HG03521 (cell line): ENCODE measurements around the gene MYO1D.
A peak's percentile ranks its signal among the peaks of the same experiment; 100 is the strongest.

ENCODE experiments used
- ATAC-seq: cut with Tn5 transposase; IDR thresholded peaks from one replicate; pipeline ENCODE4 v1.9.1; 2021; ENCODE audit warnings: mild to moderate bottlenecking, moderate library complexity; ENCODE audit not compliant: unreplicated experiment

The MYO1D gene

DNA sequence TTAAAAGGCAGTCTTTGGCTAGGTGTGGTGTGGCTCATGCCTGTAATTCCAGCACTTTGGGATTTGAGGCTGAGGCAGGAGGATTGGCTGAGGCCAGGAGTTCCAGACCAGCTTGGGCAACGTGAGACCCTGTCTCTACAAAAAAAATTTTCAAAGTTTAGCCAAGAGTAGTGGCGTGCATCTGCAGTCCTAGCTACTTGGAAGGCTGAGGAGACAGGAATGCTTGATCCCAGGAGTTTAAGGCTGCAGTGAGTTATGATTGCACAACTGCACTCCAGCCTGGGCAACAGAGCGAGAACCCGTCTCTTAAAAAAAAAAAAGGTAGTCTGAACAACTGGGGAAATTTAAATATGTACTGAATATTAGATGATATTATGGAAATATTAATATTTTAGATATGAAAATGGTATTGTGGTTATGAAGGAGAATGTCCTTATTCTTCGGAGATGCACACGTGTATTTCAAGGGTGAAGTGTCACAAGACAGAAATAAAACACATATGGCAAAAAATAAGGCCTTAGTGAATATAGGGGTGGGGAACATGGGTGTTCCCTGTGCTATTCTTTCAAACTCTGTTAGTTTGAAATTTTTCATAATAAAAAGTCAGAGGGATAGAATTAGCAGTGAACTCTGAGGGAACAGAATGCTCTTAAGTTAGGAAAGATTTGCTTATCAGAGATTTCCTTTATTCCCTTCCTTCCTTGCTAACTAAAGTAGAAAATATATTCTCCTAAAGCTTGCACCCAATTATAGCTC is 245.4 kb downstream of the MYO1D start:
- ATAC-seq = no peak

DNA sequence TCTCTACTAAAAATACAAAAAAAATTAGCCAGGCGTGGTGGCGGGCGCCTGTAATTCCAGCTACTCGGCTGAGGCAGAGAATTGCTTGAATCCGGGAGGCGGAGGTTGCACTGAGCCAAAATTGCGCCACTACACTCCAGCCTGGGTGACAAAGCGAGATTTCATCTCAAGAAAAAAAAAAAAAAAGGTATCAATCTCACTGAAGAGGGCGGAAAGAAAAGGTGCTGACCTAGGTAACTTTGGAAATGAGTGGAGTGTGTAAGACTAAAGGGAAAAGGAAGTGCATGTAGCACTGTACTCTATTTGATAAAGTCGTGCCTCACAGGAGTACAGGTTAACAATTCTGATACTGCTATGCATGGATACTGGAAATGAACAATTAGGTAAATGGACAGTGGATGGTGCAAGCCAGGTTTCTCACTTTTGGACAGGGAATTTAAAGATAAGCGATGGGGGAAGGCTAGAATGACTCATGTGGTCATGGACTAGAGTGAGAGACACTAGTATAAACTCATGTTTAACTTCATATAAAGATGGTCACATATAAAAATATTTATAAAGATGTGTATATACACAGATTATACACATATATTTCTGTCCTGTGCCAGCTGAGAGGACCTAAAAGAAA is 247.2 kb downstream of the MYO1D start:
- no peak for ATAC-seq

DNA sequence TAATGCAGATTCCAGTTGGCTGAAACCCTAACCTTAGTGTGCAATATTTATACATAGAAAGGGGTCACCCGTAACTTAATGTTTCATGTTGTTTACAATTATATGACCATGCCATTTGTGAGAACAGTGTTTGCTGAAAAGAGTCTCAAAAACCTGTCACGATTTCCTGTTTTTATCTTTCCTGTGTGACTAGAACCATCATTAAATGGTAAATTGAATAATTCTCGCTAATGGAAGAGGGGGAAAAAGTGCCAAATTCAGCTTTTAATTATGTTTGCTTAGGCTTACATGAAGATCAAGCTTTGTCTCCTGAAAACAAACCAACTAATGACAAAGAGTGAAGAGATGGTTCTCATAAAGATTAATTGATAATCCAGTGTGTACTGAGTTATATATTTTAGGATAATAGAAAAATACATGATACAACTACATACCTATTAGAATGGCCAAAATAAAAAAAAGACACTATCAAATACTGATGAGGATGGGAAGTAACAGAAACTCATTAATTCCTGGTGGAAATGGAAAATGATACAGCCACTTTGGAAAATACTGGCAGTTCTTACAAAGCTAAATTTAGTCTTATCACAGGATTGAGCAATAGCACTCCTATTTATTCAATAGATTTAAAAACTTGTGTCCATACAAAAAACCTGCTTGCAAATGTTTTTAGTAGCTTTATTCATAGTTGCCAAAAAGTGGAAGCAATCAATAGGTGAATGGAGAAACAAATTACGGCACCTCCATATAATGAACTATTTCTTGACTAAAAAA is 248.5 kb downstream of the MYO1D start:
- no peak for ATAC-seq

DNA sequence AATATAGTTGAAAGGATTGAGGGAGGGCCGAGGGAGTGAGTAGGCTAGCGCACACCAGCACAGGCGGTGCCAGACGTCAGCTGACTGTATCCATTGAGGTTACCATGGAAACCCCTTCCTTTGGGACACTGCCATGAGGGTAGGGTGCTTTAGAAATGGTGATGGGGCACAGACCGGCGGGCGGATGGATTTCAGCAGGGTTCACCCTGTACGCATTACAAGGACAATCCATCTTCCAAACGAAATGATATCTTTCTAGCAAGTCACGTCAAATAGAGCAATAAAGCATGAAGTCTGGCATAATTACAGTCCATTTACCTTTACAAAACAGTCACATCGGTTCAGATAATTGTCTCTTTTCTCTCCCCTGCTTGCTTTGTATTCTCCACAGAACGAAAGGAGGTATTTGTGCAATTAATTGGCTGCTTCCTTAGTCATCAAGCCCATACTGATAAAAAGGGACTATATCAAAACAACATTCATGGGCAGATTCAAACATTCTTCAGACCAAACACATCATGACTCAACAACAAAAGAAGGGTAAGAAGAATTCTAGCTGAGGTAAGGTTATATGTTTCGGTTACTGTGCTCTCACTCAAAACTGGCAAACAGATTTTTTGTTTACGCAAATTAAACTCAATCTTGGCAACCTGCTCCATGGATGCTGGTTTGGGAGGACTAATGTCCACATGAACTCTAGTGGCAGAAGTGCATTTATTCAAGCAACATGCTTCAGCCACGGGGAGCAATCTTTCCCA is 249.5 kb downstream of the MYO1D start:
- ATAC-seq = no peak

GRCh38 chr17:32626379-32626791 is 250.5 kb downstream of the MYO1D start:
- ATAC-seq = no peak

DNA sequence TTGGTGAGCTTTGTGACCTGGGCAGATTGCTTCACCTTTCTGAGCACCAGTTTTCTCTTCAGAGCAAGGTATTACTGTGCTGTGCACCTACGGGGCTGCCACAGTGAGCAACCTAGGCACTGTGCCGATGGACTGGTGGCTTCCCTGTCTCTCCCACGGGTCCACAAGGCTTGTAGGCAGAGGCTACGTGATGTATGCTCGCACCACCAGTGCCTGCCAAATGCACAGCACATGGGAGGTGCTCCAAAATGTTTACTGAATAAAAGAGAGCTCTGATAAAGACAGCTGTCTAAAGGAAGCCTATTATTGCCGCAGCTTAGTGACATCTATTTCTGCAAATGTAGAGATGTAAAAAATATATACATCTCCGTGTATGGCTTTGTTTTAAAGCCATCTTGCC is 251.0 kb downstream of the MYO1D start:
- ATAC-seq = no peak

DNA sequence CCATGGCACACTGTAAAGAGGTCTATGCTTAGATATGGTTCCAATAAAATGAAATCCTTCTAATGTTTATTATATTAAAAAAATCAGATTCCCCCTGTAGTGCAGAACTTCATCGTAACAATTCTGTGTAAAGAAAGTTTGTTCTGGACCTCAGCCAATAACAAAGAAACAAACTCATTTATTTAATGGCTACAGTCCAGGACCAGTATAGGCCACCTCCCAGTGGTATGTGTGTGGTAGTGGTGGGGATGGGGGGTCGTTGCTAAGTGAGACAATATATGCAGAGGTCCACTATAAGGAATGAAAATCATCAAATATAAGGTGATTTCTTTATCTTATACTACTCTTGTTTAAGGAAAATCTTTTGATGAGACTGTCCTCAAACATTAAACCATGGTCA is 253.7 kb downstream of the MYO1D start:
- ATAC-seq = no peak

DNA sequence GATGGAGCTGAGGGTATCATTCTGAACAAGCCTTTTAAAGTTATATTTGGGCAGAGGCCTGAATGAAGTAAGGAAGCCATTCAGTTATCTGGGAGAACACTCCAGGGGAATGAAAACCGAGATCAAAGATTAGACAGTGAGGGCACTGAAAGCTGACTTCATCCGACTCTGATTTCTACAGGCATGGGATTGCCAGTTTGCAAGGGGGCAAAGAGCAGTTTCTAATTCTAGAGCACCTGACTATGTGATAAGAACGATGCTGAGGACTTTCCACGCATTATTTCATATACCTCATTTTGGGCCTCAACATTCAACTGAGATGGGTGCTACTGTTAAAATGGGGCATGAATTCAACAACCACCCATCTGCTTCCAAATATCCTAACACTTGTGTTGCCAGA is 254.4 kb downstream of the MYO1D start:
- no peak for ATAC-seq

DNA sequence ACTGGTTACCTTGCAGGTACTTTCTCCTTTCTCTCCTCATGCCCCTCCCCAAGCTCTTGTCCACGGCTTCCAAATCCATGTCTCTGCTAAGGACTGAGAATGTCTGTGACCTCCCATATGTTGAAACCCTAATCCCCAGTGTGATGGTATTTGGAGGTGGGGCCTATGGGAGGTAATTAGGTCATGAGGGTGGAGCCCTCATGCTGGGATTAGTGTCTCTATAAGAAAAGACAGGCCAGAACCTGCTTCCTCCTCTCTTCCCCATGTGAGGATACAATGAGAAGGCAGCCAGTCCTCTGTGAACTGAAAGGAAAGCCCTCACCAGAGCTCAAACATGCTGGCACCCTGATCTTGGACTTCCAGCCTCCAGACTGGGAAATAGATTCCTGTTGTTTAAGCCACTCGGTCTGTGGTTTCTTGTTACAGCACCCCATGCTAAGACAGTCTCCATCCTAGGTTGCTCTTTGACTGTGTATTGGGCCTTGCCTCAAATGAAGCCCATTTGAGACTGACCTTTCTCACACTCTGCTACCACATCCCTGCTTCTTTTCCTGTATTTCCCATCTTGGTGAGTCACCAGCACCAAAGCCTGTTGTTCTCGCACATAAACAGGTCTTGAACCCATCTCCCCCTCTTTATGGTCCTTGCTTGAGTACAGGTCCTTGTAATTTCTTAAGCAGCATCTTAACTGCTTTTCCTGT is 255.2 kb downstream of the MYO1D start:
- ATAC-seq = no peak

GRCh38 chr17:32615326-32615725 is 261.6 kb downstream of the MYO1D start:
- ATAC-seq = no peak

- no peak for ATAC-seq
These were observed 266.0 kb downstream of the MYO1D start for GRCh38 chr17:32610943-32611342.

GRCh38 chr17:32609884-32610650 is 266.9 kb downstream of the MYO1D start:
- no peak for ATAC-seq

GRCh38 chr17:32609085-32609484 is 267.8 kb downstream of the MYO1D start:
- no peak for ATAC-seq

- ATAC-seq = no peak
These were observed 268.7 kb downstream of the MYO1D start for GRCh38 chr17:32608267-32608666.

DNA sequence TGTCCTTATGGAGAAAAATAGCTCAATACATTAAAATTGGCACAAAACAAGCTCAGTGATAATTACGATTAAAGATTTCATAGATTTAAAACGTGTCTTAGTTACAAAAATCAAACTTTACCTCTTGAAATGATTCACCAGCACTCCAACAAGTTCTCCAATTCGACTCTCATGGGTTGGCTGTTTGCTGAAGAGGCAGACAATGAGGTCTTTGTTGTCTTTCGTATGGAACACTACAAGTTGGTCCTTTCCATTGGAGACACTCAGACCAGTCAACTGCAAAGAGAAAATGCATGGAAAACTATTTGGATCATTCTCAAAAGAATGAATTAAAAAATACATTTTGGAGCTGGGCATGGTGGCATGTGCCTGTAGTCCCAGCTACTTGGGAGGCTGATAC is 272.0 kb downstream of the MYO1D start:
- ATAC-seq = no peak

GRCh38 chr17:32602396-32602795 is 274.5 kb downstream of the MYO1D start:
- no peak for ATAC-seq

- no peak for ATAC-seq
These were observed 275.1 kb downstream of the MYO1D start for GRCh38 chr17:32601866-32602265.

DNA sequence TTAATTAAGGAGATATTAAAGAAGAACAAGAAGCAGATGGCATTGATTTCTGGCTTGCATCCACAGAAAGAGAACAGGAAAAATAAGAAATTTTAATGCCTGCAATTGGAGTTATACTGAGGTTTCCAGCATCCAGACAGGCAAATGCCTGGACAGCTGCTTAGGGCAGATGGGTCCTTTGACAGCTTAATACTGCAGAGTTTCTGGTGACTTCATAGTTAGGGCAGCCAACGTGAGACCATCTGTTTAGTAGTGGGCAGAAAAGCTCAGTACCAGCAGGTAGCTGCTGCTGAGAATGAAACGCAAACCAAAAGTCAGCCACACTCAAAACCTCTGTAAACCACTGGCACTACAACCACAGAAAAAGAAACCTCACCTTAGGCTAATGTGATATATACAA is 280.3 kb downstream of the MYO1D start:
- peak; percentile 53 for ATAC-seq

- no peak for ATAC-seq
These were observed 280.7 kb downstream of the MYO1D start for GRCh38 chr17:32596206-32596605.

GRCh38 chr17:32593003-32593402 is 283.9 kb downstream of the MYO1D start:
- no peak for ATAC-seq
